Upper lobe of left lung (tissue), 4 donors: ENCODE measurements around the gene USP36.

Experiments used
- CTCF ChIP-seq, 6 experiments: fragments of 450-650 bp in 4 of 6; fragments of 200-600 bp in 2 of 6; sonication (generic) in 2 of 6; IDR thresholded peaks; one replicate each; pipeline ENCODE4 v1.5.1; 2016 to 2019; ENCODE audit warnings: antibody characterized with exemption in 6 of 6
- EP300 ChIP-seq, 4 donors: sonication (generic); formaldehyde crosslinking; IDR thresholded peaks; one replicate each; pipeline ENCODE4 v1.5.1; 2017; ENCODE audit warnings: antibody characterized with exemption in 4 of 4, control low read depth in 2 of 4
- POLR2A ChIP-seq, 4 donors: fragments of 450-650 bp; IDR thresholded peaks; one replicate each; pipeline ENCODE4 v1.5.1; 2016 to 2017; ENCODE audit warnings: antibody characterized with exemption in 4 of 4, mild to moderate bottlenecking in 2 of 4

- TF ChIP-seq CTCF (IDR thresholded peaks at IDR 0.05), result no peak
- no peak for TF ChIP-seq EP300 (IDR thresholded peaks at IDR 0.05)
- TF ChIP-seq POLR2A (IDR thresholded peaks at IDR 0.05), result no peak
These were observed 17.1 kb downstream of the USP36 start for GRCh38 chr17:78823282-78824046.
